ENCODE measurements around the gene C22orf23.
A peak's percentile ranks its signal among the peaks of the same experiment; 100 is the strongest.

Gene C22orf23

DNA sequence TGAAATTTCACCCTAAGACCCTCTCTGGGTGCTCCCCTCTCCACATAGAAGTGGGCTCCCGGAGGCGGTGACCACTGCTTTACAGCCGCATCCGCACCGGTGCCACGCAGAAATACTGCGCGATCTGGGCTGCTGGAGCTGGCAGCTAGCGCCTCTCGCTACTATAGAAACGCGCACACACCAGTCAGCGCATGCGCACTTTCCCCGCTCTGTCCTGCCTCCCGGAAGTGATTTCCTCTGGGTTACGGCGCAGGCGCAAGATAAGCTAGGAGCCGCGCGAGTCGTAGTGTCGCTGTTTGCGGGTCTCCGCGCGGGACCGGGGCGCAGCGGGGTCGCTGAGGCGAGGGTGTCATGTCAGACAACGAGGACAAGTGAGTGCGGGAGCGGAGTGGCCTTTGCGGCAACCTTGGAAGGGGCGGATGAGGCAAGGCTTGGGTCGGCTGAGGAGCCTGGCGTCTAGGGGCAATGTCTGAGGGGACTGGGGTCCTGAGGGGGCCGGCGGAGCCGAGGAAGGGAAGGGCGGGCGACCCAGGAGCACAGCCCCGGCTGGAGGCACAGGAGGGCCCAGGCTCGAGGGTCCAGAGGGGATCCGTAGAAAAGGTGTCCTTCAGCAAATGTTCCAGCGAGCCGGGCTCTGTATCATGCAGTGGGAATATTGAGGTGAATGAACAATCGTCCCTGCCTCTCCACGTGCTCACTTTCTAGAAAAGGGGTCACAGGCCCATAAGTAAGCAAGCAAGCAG lies at the start of gene C22orf23, which contains the start of gene POLR2F:
Gene C22orf23, minus strand, starts transcription at position 165 of the 743 bp plus-strand sequence. CDS start 452 bp downstream, outside the sequence.
Gene POLR2F, plus strand, starts transcription at position 263 of the 743 bp plus-strand sequence. Its CDS starts 89 bp downstream, at position 352.
- ChIA-PET POLR2A (interaction anchor here (0.6 to 2.0 kb wide), 14 partner anchors 11 to 364 kb away, joined by 3 to 15 read pairs (median 4); partner anchors contain the start of genes CSNK1E and MICALL1), CTCF (interaction anchor here (1.1 to 3.1 kb wide), 4 partner anchors 12 to 66 kb away, joined by 3 to 21 read pairs (median 6); no protein-coding TSS in a partner anchor)
- DNase-seq (ENCODE audit: extremely low spot score) = peak; percentile 100
- no peak for TF ChIP-seq SUZ12 (IDR thresholded peaks at IDR 0.05)
- no peak for TF ChIP-seq BHLHE40 (IDR thresholded peaks at IDR 0.05; ENCODE audit: borderline replicate concordance)
- TF ChIP-seq ELF4 (IDR thresholded peaks at IDR 0.05) = peak; percentile 88

DNA sequence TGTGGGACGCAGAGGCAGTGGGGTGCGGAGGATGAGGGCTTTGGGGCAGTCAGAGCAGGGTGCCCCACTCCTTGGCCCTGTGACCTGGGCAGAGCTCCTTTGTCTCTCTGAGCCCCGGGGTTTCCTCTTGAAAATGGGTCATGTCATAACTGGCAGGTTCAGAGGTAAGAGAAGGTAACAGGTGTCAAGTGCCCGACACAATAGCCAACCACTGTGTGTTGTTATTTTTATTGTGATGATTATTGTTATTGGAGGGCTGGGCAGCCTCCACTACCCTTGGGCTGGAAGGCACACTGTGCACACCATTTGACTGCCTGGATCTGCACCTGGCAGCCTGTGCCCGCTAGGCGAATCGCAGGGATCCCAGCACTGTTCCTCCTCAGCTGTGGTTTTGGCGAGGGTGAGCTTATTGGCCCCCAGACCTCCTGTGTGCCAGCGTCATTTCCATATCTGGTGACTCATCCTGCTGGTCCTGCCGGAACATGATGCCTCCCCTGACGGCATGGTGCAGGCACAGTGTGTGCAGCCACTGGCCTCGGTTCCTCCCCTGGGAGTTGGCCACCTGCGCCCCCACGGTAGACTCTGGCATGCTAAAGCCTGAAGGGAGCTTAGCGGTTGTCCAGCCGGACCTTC lies 46.4 kb upstream of the C22orf23 start:
- ChIA-PET CTCF (interaction anchor here (1.6 kb wide), 1 partner anchor 53 kb away, joined by 3 read pairs; no protein-coding TSS in a partner anchor), POLR2A (interaction anchor here (0.6 kb wide), 1 partner anchor 57 kb away, joined by 3 read pairs; the partner anchor contains the start of gene PICK1)
- TF ChIP-seq FOXM1 (IDR thresholded peaks at IDR 0.05; ENCODE audit: borderline replicate concordance) (no peak), SP1 (IDR thresholded peaks at IDR 0.05) (no peak), NFRKB (IDR thresholded peaks at IDR 0.05) (no peak), FOXA1 (IDR thresholded peaks at IDR 0.05) (no peak), CTBP1 (IDR thresholded peaks at IDR 0.05; ENCODE audit: borderline replicate concordance) (no peak), ARNT (IDR thresholded peaks at IDR 0.05) (no peak), L3MBTL2 (conservative IDR thresholded peaks at IDR 0.05) (no peak), ELF4 (IDR thresholded peaks at IDR 0.05) (no peak), BHLHE40 (IDR thresholded peaks at IDR 0.05; ENCODE audit: borderline replicate concordance) (no peak), SUZ12 (IDR thresholded peaks at IDR 0.05) (no peak)
- TF ChIP-seq, protein P1, sequence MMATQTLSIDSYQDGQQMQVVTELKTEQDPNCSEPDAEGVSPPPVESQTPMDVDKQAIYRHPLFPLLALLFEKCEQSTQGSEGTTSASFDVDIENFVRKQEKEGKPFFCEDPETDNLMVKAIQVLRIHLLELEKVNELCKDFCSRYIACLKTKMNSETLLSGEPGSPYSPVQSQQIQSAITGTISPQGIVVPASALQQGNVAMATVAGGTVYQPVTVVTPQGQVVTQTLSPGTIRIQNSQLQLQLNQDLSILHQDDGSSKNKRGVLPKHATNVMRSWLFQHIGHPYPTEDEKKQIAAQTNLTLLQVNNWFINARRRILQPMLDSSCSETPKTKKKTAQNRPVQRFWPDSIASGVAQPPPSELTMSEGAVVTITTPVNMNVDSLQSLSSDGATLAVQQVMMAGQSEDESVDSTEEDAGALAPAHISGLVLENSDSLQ (IDR thresholded peaks at IDR 0.05) = no peak
- peak; percentile 57 for DNase-seq (ENCODE audit: extremely low spot score)

DNA sequence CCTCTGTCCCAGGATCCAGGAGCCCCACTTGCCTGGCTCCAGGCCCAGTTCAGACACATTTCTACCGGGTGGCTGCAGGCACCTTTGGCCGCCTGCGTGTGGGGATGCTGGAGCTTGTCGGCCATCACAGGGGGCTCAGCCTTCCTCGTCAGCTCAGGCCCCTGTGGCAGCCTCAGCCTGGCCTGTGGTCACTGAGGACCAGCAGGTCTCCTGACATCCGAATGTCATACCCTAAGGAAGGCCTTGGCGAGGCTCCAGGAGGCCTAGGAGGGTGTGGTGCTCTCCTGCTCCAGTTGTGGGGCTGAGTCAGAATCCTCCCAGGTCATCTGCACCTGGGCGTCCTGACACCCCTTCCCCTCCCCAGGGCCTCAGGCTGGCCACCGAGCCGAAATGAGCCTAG lies 45.8 kb upstream of the C22orf23 start:
- DNase-seq (ENCODE audit: extremely low spot score) = no peak

DNA sequence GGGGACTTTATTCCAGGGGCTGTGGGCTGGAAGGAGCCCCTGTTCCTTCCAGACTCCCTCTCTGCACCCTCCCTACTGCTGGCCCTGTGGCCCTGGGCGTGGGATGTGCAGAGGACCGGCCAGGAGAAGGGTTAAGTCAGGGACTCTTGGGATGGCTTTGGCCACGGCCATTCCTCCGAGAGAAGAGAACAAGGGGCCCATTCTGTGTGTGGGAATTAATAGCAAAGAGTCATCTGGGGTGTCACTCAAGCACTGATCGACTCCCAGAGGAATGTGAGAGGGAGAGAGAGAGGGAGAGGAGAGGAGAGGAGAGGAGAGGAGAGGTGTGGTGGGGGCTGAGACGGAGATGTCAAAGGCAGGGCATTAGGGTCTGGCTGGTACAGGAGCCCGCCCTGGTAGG lies 45.1 kb upstream of the C22orf23 start:
- ChIA-PET POLR2A (no interaction called here), CTCF (no interaction called here)
- no peak for TF ChIP-seq FOXK2 (IDR thresholded peaks at IDR 0.05)
- no peak for TF ChIP-seq ZNF384 (IDR thresholded peaks at IDR 0.05)
- TF ChIP-seq L3MBTL2 (conservative IDR thresholded peaks at IDR 0.05) = no peak
- TF ChIP-seq NFRKB (IDR thresholded peaks at IDR 0.05) = no peak
- no peak for TF ChIP-seq HDGF (IDR thresholded peaks at IDR 0.05; ENCODE audit: borderline replicate concordance)
- TF ChIP-seq, protein P1 (IDR thresholded peaks at IDR 0.05) = no peak
- no peak for TF ChIP-seq SUZ12 (IDR thresholded peaks at IDR 0.05)
- no peak for TF ChIP-seq FOXM1 (IDR thresholded peaks at IDR 0.05; ENCODE audit: borderline replicate concordance)
- no peak for TF ChIP-seq BHLHE40 (IDR thresholded peaks at IDR 0.05; ENCODE audit: borderline replicate concordance)
- TF ChIP-seq ELF4 (IDR thresholded peaks at IDR 0.05) = no peak
- TF ChIP-seq LEF1 (IDR thresholded peaks at IDR 0.05; ENCODE audit: borderline replicate concordance) = no peak
- no peak for TF ChIP-seq SP1 (IDR thresholded peaks at IDR 0.05)
- TF ChIP-seq CTBP1 (IDR thresholded peaks at IDR 0.05; ENCODE audit: borderline replicate concordance) = no peak
- TF ChIP-seq FOXA1 (IDR thresholded peaks at IDR 0.05) = no peak
- DNase-seq (ENCODE audit: extremely low spot score) = no peak

More for the DNA sequence above, 45.8 kb upstream of the C22orf23 start:
- no peak for TF ChIP-seq ARNT (IDR thresholded peaks at IDR 0.05)
- TF ChIP-seq ELF4 (IDR thresholded peaks at IDR 0.05) = no peak
- no peak for TF ChIP-seq SUZ12 (IDR thresholded peaks at IDR 0.05)
- TF ChIP-seq SP1 (IDR thresholded peaks at IDR 0.05) = no peak
- TF ChIP-seq FOXK2 (IDR thresholded peaks at IDR 0.05) = no peak
- TF ChIP-seq LEF1 (IDR thresholded peaks at IDR 0.05; ENCODE audit: borderline replicate concordance) = no peak
- no peak for TF ChIP-seq FOXA1 (IDR thresholded peaks at IDR 0.05)
- no peak for TF ChIP-seq TARDBP (IDR thresholded peaks at IDR 0.05)
- TF ChIP-seq HDGF (IDR thresholded peaks at IDR 0.05; ENCODE audit: borderline replicate concordance) = no peak
- no peak for TF ChIP-seq L3MBTL2 (conservative IDR thresholded peaks at IDR 0.05)
- TF ChIP-seq, protein P1 (IDR thresholded peaks at IDR 0.05) = no peak
- ChIA-PET CTCF (no interaction called here), POLR2A (interaction anchor here (0.6 kb wide), 1 partner anchor 58 kb away, joined by 3 read pairs; the partner anchor contains the start of gene PICK1)

DNA sequence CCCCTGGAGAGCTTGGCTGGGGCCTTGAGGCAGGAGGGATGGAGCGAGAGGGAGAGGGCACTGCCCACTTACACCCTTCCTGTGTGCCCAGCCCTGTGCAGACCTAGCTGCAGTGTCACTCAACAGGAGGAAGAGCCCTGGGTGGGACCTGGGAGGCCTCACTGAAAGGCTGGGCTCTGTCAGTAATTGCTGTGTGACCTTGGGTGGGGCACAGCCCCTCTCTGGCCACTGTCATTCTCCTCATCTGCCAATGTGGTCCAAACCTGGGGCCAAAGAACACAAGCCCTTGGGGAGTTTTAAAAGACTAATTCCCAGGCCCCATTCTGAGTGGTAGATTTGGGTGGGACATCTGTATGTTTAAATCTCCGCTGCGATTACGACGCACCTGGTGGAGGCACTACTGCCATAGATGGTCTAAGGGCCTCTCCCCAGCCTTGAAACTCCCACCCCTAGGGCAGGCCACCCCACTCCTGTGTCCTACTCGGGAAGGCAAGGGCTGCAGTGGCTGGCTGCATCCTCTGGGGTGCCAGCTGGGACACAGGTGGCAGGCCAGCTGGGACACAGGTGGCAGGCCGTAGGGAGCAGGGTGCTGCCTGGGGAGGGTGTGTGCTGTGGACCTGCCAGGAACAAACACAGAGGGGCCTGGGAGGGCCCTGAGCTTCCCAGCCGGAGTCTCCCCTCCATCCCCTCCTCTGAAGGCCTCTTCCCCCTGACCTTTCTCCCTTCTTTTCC lies 43.3 kb upstream of the C22orf23 start:
- no peak for TF ChIP-seq LEF1 (IDR thresholded peaks at IDR 0.05; ENCODE audit: borderline replicate concordance)
- TF ChIP-seq ZNF384 (IDR thresholded peaks at IDR 0.05) = no peak
- no peak for TF ChIP-seq ARNT (IDR thresholded peaks at IDR 0.05)
- TF ChIP-seq, protein P1 (IDR thresholded peaks at IDR 0.05) = no peak
- no peak for TF ChIP-seq BHLHE40 (IDR thresholded peaks at IDR 0.05; ENCODE audit: borderline replicate concordance)
- no peak for TF ChIP-seq FOXA1 (IDR thresholded peaks at IDR 0.05)
- TF ChIP-seq L3MBTL2 (conservative IDR thresholded peaks at IDR 0.05) = no peak
- TF ChIP-seq SP1 (IDR thresholded peaks at IDR 0.05) = no peak
- TF ChIP-seq NFRKB (IDR thresholded peaks at IDR 0.05) = no peak
- TF ChIP-seq CTBP1 (IDR thresholded peaks at IDR 0.05; ENCODE audit: borderline replicate concordance) = no peak
- no peak for TF ChIP-seq HDGF (IDR thresholded peaks at IDR 0.05; ENCODE audit: borderline replicate concordance)
- TF ChIP-seq FOXK2 (IDR thresholded peaks at IDR 0.05) = no peak
- ChIA-PET CTCF (no interaction called here), POLR2A (no interaction called here)
- no peak for DNase-seq (ENCODE audit: extremely low spot score)

Data from HEK293T (cell line).